Sciatic nerve (tissue), 2 donors: ENCODE data around the gene INPP1. TPM values are rescaled to one million over a fixed set of nuclear protein-coding genes. Genes with fewer than 3 reads are reported as not detected.
"Not testable (repeated sequence)": the region's sequence is repeated elsewhere in the genome, so short reads cannot be mapped to it uniquely, and the experiment has no call there.

ENCODE experiments used
- ATAC-seq: fragments of 200-7000 bp; cut with Tn5 transposase; one replicate; pipeline ENCODE4 v1.9.1; 2020; ENCODE audit warnings: mild to moderate bottlenecking, moderate library complexity
- DNase-seq: peaks from one replicate; pipeline ENCODE4 v3.0.0-alpha.2; 2020; ENCODE audit warnings: low spot score
- intact Hi-C: fragments of 100-400 bp; cut with DNase I; formaldehyde crosslinking; loops from one replicate; pipeline ENCODE4 v1.14.2; 2022
- total RNA-seq: library from RNA; stranded (reverse); fragmentation: NEBNext Ultra II Directional; extraction: Animal tissue kit (Norgen Biotek cat#: 25700); gene quantifications from one replicate; pipeline ENCODE4 v1.2.1, GENCODE V29; 2021
- donor health status: DM: no; HTN: no; CAD: no.
- donor health status: DM: no; HTN: no; CAD: no.

The INPP1 gene
- total RNA-seq, 1 donor from 2014 or later, result 31.7 TPM

DNA sequence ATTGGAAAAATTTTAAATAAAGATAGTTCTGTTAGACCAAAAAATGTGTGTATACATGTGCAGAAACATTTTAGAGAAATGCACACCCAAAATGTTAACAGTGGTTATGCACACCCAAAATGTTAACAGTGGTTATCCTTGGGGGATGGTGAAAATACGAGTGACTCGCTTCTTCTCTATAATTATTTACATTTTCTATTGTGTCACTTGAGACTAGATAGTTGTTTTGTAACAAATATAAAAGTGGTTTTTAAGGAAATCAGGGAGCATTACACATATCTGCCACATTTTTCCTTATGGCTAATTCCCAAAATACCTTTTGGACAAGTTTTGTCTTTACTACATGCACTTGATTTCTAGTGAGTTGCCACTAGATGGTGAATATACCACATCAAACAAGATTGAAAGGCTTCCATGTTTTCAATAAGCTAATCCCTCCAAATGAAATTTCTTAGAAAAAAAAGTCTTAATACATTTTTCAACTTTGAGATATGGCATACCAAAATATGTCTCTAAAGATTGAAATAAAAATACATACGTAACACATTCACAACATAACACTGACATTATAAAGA, 14.7 kb upstream of the INPP1 start:
- intact Hi-C loops, result no loop called here
- DNase-seq (no peak), ATAC-seq (no peak)

DNA sequence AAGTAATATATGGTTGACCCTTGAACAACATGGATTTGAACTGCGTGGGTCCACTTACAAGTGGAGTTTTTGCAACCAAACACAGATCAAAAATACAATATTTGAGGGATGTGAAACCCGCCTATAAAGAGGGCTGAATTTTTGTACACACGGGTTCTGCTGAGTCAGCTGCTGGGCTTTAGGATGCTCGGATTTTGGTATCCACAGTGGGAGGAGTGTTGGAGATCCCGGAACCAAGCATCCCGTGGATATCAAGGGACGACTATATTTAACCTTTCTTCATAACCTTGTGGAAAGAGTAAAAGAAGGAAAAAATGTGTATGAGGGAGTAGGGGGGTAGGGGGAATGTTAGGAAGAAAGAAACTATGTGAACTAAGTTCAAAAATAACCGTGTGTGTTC, 10.0 kb upstream of the INPP1 start:
- no peak for DNase-seq
- no peak for ATAC-seq

DNA sequence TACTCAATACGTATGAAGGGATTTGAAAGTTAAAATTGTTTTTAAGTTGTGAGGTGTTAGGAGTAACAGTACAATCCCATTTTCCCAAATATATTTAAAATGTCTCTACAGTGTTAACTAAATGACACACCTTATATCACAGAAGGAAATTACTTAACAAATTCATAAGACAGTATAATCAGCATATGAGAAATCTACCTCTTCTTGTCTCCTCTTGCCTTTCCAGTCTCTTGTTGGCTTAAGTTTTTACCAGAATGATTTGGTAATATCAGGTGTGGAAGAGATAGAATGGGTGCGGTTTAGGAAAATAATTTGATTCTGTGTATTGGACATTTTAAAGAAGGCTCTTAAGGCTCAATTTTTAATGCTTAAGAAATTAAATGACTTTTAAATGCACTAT, 9.5 kb upstream of the INPP1 start:
- no peak for DNase-seq
- no peak for ATAC-seq
- intact Hi-C loops, result no loop called here

More for the DNA sequence above, 10.0 kb upstream of the INPP1 start:
- intact Hi-C loops, result no loop called here

DNA sequence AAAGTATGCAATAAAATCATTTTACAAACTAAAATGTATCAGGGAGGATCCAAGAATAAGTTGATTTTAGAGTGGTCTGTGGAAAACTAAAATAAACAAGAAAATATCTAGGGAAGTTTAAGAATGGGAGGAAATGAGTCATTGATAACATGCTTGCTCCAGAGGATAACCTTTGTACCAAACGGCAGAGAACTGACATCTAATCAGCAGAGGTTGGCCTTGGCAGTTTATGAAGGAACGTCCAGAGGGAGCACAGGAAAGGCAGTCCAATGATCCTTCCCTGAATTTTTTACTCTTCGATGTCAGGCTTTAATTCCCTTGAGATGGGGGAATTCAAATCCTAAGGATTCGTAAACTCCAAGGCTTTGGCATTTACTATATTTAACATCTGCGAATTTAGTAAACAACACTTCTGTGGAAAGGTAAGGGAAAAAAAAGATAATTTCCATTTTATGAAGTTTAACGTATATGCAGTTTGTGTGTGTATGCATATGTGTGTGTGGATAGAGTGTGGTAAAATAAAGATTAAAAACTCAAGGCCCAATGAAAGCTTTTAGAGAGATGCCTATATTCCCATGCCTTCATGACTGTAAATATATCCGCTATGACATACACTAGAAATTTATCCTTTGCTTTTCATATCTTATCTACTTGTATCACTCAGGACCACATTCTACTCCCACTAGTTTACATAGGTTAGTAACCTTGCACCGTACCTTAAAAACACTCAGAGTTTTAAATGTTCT, 8.7 kb upstream of the INPP1 start:
- intact Hi-C loops, result no loop called here
- DNase-seq, result no peak
- no peak for ATAC-seq

DNA sequence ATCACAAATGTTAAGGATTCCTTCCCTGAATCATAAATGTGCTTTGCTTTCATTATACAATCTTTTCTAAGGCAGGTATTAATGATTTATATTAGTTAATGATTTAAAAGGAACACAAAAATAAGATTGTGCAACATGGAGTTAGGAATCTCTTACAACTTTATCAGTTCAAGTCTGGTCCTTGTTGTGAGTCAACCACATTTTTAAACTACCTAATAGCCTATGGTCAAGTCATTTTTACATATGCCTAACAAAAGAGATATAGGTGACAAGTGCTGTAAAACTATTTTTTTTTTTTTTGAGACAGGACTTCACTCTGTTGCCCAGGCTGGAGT, 8.2 kb upstream of the INPP1 start:
- ATAC-seq, result no peak
- intact Hi-C loops, result no loop called here
- no peak for DNase-seq

DNA sequence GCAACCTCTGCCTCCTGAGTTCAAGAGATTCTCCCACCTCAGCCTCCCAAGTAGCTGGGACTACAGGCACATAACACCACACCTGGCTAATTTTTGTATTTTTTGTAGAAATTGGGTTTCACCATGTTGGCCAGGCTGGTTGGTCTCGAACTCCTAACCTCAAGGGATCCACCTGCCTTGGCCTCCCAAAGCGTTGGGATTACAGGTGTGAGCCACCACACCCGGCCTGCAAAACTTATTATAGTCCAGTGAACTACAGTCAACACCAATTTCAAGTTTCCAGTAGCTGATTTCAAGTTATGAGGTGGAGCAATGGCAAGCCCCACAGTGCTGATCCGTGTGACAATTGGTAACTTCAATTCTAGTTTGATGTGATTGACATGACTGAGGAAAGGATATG, 7.8 kb upstream of the INPP1 start:
- DNase-seq, ATAC-seq: not testable (repeated sequence)

DNA sequence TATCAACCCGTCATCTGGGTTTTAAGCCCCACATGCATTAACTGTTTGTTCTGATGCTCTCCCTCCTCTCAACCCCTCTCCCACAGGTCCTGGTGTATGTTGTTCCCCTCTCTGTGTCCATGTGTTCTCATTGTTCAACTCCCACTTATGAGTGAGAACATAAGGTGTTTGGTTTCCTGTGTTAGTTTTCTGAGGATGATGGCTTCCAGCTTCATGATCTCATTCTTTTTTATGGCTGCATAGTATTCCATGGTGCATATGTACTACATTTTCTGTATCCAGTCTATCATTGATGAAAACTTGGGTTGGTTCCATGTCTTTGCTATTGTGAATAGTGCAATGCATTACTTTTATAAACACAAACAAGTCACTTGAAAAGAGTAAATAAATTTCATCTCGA, 7.0 kb upstream of the INPP1 start:
- intact Hi-C loops, result no loop called here
- ATAC-seq (no peak), DNase-seq (no peak)

More for the DNA sequence above, 7.8 kb upstream of the INPP1 start:
- intact Hi-C loops, result not testable (repeated sequence)

DNA sequence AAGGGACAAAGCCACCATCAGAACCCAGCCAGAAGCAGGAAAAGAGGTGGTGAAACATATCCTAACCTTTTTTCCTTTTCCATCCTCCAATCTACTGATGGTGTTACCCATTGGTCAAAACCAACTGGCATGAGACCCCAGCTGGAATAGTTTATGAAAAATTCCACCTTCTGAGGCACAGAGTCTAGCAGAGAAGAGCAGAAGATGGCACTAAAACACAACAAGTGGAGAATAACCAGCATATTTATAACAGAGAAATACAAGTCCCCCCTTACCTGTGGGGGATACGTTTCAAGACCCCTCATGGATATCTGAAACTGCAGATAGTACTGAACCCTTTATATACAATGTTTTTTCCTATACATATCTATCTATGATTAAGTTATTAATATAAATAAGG, 4.9 kb upstream of the INPP1 start:
- DNase-seq, result no peak
- no peak for ATAC-seq
- intact Hi-C loops, result no loop called here

DNA sequence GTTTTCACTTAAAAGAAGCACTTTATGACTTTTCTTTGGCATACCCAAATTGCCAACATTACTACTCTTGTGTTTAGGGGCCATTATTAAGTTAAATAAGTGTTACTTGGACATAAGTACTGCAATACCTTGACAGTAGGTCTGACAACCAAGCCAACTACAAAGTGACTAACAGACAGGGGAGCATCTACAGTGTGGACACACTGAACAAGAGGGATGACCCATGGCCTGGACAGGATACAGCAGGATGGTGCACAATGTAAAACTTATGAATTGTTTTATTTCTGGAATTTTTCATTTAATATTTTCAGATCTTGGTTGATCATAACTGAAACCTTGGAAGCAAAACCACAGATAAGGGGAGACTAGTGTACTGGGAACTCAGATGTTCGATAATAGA, 4.0 kb upstream of the INPP1 start:
- ATAC-seq (no peak), DNase-seq (no peak)
- intact Hi-C loops, result no loop called here

DNA sequence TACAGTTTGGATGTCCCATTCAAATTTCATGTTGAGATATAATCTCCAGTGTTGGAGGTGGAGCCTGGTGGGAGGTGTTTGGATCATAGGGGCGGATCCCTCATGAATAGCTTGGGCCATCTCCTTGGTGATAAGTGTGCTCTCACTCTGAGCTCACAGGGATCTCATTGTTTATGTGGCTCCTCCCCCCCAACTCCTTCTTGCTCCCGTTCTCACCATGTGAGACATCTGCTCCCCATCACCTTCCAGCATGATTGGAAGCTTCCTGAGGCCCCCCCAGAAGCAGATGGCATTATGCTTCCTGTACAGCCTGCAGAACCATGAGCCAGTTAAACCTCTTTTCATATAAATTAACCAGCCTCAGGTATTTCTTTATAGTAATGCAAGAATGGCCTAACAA, 3.0 kb upstream of the INPP1 start:
- DNase-seq, result no peak
- intact Hi-C loops, result no loop called here
- no peak for ATAC-seq

DNA sequence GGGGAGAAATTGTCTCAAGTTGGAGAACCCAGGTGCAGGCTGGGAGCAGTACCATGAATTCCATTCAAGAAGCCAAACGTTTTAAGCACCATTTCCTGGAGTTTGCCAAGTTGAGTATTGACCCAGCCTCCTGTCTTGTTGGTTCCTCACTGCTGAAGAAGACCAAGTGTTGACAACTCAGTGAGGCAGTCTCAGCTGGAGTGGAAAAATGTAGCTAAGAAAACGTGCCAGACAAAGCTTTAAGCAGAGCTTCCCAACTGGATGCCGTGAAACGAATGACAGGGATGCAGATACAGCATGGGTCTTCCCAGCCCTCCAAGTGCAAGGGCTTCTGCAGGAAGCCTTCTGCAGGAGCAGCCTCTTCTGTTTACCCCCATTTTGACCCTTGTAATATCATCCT, 778 bp upstream of the INPP1 start:
- DNase-seq, result no peak
- intact Hi-C loops, result no loop called here
- ATAC-seq, result peak; percentile 22

DNA sequence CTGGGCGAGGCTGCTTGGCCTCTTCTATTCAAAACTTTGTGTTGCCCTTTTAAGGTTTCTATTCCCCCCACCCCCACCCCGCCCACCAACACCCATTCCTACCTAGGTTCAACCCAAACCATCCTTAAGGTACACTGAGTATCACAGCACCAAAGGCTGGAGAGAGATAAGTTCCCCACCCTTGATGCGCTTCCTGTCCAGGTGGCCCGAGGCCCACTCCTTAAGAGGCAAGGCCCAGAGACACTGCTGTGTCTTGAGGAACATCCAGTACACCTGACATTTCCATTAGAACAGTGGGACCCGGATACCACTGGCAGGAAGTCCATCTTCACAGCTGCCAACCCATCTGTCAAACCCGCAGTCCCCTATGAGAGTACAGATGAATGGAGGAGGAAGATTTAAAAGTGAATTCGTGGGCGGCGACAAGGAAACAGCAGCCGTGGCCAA, 277 bp upstream of the INPP1 start:
- ATAC-seq (peak; percentile 60), DNase-seq (no peak)
- intact Hi-C loops, result no loop called here

DNA sequence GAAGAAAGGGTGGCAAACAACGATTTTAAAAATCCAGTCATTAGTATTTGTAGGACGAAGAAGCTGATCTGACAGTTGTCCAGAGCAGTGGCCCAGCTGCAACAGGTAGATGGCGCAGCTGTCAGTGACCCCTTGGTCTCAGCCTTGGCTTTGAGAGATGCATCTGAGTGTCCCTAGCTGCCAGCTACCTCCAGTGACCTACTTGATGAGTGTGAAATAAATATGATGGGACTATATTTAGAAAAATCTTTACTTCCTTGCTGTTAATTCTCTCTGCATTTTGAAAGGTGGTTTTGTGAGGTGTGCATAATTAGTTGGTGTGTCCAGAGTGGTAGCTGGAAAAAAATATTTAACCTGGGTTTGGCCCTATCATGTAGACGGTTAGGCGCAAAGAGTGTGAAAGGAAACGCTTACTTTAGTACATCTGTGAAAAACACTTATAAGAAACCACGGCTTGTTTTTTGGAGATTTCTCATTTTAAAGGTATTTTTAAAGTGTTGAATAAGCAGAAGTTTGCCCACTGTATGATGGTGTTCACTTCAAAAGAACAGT, 963 bp downstream of the INPP1 start:
- DNase-seq (peak; percentile 67), ATAC-seq (peak; percentile 76)
- intact Hi-C loops, result no loop called here

DNA sequence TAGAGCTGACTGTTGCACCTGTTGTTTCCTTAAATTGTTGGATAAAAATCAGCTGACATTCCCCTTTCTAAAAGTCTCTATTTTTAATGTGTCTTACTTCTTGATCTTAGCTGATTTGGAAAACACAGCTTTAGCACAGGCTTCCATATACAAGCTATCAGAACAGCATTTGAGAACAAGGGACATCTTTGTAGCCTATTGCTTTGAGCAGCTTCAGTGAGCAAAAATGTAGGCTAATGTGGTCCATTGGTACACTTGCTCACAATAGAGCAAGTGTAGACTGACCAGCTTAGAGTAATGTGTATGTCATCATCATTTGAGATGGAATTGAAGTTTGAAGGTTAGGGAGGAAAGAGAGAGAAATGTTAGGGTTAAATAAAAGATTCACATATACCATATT, 7.0 kb downstream of the INPP1 start:
- ATAC-seq, result no peak
- intact Hi-C loops, result no loop called here

DNA sequence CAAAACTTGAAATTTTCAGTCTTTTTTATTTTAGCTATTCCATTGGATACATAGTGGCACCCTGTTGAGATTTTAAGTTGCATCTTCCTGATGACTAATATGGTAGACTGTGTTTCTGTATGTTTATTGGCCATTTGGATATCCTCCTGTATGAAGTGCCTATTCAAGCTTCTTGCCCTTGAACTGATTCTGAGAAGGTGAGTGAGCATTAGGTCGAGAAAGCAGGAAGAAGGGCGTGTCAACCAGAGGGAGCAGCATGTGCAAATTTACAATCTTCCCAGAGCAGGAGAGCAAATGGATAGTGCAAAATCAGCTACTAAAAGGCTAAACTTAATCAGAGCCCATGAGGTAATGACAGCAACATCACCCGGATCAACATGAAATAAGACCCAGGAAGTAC, 8.6 kb downstream of the INPP1 start:
- intact Hi-C loops, result no loop called here
- DNase-seq (no peak), ATAC-seq (no peak)

More for the DNA sequence above, 7.0 kb downstream of the INPP1 start:
- DNase-seq, result no peak

DNA sequence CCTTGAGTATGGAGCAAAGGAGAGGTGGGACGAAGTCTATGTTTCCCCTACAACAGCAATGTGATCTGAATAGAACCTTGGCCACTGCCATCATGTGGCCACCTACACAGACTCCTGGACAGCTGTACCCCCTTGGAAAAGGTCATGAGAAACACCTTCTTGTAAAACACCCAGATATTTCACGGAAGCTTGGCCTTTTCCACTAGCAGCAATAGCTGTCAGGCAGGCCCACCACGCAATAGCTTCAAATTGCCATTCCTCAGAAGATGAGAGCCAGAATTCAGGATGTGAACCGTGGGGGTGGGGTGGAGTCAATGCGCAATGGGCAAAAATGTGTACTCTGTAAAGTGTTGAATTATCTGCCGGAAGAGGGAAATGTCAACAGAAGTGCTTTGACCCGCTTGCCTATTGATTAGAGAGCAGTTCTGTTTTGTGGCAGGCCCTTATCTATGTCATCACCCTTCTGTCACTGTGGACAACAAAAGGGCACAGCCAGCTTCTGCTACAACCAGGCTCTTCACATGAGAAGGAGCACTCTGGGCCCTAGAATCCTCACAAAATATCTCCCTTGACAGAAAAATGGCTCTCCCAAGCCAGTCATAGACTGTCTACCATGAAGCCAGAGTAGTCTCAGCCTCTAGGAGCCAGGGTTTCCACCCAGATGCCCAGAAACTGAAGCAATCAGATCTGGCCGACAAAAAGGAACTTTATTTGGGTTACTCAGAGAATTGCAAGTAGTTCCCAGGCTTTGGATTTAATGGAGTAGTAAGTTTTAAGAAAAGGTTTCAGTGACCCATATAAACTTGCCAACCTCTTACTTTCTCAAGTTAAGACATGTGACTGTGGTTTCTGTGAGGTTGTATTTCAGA, 9.5 kb downstream of the INPP1 start:
- DNase-seq (no peak), ATAC-seq (peak; percentile 60)
- intact Hi-C loops, result no loop called here

DNA sequence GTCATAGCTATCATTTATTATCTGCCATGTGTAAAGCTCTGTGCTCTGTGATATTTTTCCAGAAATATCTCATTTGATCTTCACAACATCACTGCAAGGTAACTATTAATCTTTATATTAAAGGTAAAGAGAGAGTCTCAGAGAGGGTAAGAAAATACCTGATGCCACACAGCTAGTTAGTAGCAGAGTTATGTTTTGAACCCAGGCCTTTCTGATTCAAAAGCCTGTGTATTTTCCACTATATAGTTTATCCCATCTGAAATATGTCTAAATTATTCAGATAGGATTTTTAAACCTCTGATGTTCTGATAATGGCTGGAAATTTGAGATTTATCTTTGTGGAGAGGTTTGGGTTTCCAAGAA, 10.1 kb downstream of the INPP1 start:
- ATAC-seq (no peak), DNase-seq (no peak)
- intact Hi-C loops, result no loop called here

DNA sequence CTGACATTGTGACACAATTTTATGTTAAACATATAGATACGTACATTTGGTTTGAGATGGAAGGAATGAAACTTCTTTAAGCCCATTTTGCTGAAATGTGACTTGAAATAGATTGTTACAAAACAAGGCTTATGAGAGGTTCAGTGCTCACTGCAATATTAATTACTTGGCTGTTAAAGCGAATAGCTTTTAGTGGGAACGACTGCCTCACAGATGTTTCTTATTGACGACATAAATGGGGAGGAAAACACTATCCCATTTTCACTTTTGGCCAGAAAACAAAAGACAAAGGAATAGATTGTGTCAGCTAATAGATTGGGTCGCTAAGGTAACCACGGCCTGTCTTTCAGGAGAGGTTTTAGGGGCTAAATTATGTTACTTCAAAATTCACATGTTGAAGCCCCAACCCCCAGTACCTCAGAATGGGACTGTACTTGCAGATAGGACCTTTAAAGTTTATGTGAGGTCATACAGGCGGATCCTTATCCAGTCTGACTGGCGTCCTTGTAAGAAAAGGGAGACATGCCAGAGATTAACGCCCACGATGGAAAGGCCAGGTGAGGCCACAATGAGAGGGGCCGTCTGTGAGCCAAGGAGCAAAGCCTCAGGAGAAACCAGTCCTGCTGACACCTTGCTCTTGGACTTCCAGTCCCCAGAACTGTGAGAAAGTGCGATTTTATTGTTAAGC, 10.8 kb downstream of the INPP1 start:
- peak; percentile 68 for ATAC-seq
- DNase-seq, result no peak
- intact Hi-C loops, result no loop called here

DNA sequence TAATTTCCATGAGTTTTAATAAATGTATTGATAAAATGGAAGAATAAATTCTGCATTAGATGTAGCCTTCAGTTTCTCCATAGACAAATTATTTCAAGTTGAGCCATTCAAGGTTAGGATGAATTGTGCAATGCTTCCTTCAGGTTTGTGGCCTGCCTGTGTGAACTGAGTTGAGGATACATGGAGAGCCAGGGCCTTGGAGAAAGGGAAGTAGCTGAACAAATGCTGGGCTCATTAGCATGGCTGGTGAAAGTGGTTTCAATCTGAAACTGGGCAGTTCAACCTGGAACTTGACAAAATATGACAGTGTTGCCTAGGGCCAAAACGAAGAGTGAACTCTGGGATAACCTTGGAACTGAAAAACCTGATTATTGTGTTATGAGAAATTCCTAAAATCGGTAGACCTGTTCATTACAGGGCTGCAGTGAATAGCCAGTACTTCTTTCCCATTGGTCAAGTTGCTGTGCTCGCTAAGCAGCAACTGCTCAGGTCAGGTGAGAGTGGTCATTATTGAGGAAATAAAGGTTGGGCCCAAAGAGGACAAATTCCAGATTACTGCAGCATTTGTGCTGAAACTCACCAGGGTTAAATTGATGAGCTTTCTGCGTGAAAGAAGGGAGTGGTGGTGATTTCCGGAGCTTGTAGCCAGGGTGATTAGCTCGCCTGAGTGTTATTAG, 12.7 kb downstream of the INPP1 start:
- ATAC-seq (peak; percentile 40), DNase-seq (no peak)
- intact Hi-C loops, result loop anchor here (1.0 kb wide), 1 partner anchor 17 kb away; no protein-coding TSS in a partner anchor
